Psoas muscle (tissue), 8 donors: ENCODE data around the gene EPB41. TPM values are rescaled to one million over a fixed set of nuclear protein-coding genes. Genes with fewer than 3 reads are reported as not detected.
"Not testable (repeated sequence)": the region's sequence is repeated elsewhere in the genome, so short reads cannot be mapped to it uniquely, and the experiment has no call there.

Experiments used
- ATAC-seq, 4 donors: fragments of 200-7000 bp; cut with Tn5 transposase; one replicate each; pipeline ENCODE4 v1.9.1; 2020; ENCODE audit warnings: moderate library complexity in 3 of 4, mild to moderate bottlenecking in 2 of 4
- DNase-seq, 2 donors: peaks; one replicate each; pipeline ENCODE4 v3.0.0-alpha.2; 2020
- H3K27ac ChIP-seq: fragments of 200-600 bp; one replicate; pipeline ENCODE4 v1.8.0; 2022
- H3K27me3 ChIP-seq, 3 donors: fragments of 200-600 bp in 1 of 3; one replicate each; pipeline versions ENCODE4 v1.6.1 to v1.8.0; 2013 to 2022; ENCODE audit warnings: low read length in 2 of 3, mild to moderate bottlenecking in 2 of 3, moderate library complexity in 1 of 3; ENCODE audit not compliant: insufficient read depth in 3 of 3
- H3K36me3 ChIP-seq, 2 donors: fragments of 200-600 bp in 1 of 2; one replicate each; pipeline versions ENCODE4 v1.6.1 to v1.8.0; 2013 to 2022; ENCODE audit warnings: low read depth in 1 of 2, mild to moderate bottlenecking in 1 of 2, moderate library complexity in 1 of 2; ENCODE audit not compliant: insufficient read depth in 1 of 2
- H3K4me1 ChIP-seq: fragments of 200-600 bp; one replicate; pipeline ENCODE4 v1.8.0; 2022
- H3K4me3 ChIP-seq: fragments of 200-600 bp; one replicate; pipeline ENCODE4 v1.8.0; 2022; ENCODE audit warnings: mild to moderate bottlenecking
- H3K9me3 ChIP-seq: fragments of 200-600 bp; one replicate; pipeline ENCODE4 v1.8.0; 2022
- WGBS, 3 donors: extraction: QIAGEN DNeasy Blood & Tissue Kit; methylation state at CpG; one replicate each; pipeline versions ENCODE4 v1.1.6 to v1.1.7; 2013; 5-methylcytosine and 5-hydroxymethylcytosine counted together
- intact Hi-C, 2 donors: fragments of 100-400 bp; cut with DNase I; formaldehyde crosslinking; loops; one replicate each; pipeline versions ENCODE4 v1.11.0 to v1.14.2; 2022
- polyA plus RNA-seq, 3 donors: library from polyadenylated mRNA; stranded (reverse); fragments of 200-250 nt; gene quantifications; one replicate each; pipeline ENCODE4 v1.2.3, GENCODE V29; 2013
- total RNA-seq, 4 donors: library from RNA; stranded (reverse); fragmentation: NEBNext Ultra II Directional in 2 of 4; extraction: Animal tissue kit (Norgen Biotek cat#: 25700) in 2 of 4; gene quantifications; one replicate each; pipeline versions ENCODE4 v1.2.1 to v1.2.4, GENCODE V29; 2021 to 2023
- TF ChIP-seq, protein P1 (sequence below): fragments of 200-600 bp; IDR thresholded peaks from one replicate; pipeline ENCODE4 v1.8.0; 2022; ENCODE audit warnings: antibody characterized with exemption
- donor health status: healthy with polysubstance abuse.
- donor health status: DM: no; HTN: no; CAD: no; lungs with moderate emphysema.
- donor health status: Bipolar disorder and iron deficiency.
- donor health status: healthy.
- donor health status: DM: yes; HTN: yes; CAD: no.
- donor health status: DM: no; HTN: no; CAD: no.
- donor health status: DM: no; HTN: no; CAD: no.
- donor health status: DM: yes; HTN: yes; CAD: no.

EPB41 gene
- total and polyA plus RNA-seq, 7 donors: 2.0 to 28.2 (median 18.0) TPM

- Histone ChIP-seq H3K27me3 (no peaks in the 10 kb centered on the region), H3K36me3 (no peaks in the 10 kb centered on the region), H3K4me1 (peaks cover 18% of the 10 kb centered on the region), H3K9me3 (no peaks in the 10 kb centered on the region), H3K27ac (no peak overlapping the region), H3K4me3 (no peak overlapping the region)
- intact Hi-C loops: no loop called here
- no peak for ATAC-seq
- TF ChIP-seq, protein P1, sequence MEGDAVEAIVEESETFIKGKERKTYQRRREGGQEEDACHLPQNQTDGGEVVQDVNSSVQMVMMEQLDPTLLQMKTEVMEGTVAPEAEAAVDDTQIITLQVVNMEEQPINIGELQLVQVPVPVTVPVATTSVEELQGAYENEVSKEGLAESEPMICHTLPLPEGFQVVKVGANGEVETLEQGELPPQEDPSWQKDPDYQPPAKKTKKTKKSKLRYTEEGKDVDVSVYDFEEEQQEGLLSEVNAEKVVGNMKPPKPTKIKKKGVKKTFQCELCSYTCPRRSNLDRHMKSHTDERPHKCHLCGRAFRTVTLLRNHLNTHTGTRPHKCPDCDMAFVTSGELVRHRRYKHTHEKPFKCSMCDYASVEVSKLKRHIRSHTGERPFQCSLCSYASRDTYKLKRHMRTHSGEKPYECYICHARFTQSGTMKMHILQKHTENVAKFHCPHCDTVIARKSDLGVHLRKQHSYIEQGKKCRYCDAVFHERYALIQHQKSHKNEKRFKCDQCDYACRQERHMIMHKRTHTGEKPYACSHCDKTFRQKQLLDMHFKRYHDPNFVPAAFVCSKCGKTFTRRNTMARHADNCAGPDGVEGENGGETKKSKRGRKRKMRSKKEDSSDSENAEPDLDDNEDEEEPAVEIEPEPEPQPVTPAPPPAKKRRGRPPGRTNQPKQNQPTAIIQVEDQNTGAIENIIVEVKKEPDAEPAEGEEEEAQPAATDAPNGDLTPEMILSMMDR: no peak
- no peak for DNase-seq
These were observed 22.2 kb downstream of the EPB41 start for GRCh38 chr1:28936528-28936927.

GRCh38 chr1:28943581-28943980 lies 29.2 kb downstream of the EPB41 start:
- H3K27ac ChIP-seq, H3K36me3 ChIP-seq, H3K27me3 ChIP-seq, DNase-seq, H3K9me3 ChIP-seq, ATAC-seq, H3K4me3 ChIP-seq, intact Hi-C loops: not testable (repeated sequence)
- peaks cover 12% of the 10 kb centered on the region for H3K4me1 ChIP-seq
- 76 to 81% (median 78%) methylated on average over 3 of the region's 3 CpGs for whole genome bisulfite sequencing, 3 donors

DNA sequence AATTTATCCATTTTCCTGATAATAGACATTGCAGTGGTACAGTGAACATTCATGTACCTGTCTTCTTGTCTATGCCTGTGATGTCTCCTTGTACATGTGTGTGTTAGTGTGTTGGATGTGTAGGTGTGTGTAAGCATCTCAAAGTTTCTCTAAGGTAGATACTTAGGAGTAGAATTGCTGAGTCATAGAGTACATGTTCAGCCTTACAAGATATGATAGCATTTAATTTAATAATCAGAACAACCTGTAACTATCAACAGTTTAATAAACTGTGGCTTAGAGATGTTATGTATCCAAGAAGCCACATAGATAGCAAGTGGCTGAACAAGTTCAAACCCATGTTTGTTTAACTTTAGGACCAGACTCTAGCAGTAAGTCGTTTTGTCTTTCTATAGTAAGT lies 35.6 kb downstream of the EPB41 start:
- ATAC-seq: no peak
- WGBS, 3 donors: 68 to 88% (median 74%) methylated on average over 1 of the region's 1 CpG
- no peaks in the 10 kb centered on the region for H3K36me3 ChIP-seq

GRCh38 chr1:28950449-28950848 lies 36.1 kb downstream of the EPB41 start:
- Histone ChIP-seq H3K27ac (no peak overlapping the region), H3K9me3 (no peaks in the 10 kb centered on the region), H3K4me3 (no peak overlapping the region), H3K36me3 (no peaks in the 10 kb centered on the region), H3K27me3 (no peaks in the 10 kb centered on the region), H3K4me1 (peaks cover 6% of the 10 kb centered on the region)
- ATAC-seq (no peak), DNase-seq (no peak)
- TF ChIP-seq, protein P1: no peak
- intact Hi-C loops: no loop called here

More for the DNA sequence above, 35.6 kb downstream of the EPB41 start:
- intact Hi-C loops: no loop called here
- Histone ChIP-seq H3K27ac (no peak overlapping the region), H3K4me1 (peaks cover 6% of the 10 kb centered on the region), H3K27me3 (no peaks in the 10 kb centered on the region), H3K9me3 (no peaks in the 10 kb centered on the region), H3K4me3 (no peak overlapping the region)
- TF ChIP-seq, protein P1: no peak
- no peak for DNase-seq

DNA sequence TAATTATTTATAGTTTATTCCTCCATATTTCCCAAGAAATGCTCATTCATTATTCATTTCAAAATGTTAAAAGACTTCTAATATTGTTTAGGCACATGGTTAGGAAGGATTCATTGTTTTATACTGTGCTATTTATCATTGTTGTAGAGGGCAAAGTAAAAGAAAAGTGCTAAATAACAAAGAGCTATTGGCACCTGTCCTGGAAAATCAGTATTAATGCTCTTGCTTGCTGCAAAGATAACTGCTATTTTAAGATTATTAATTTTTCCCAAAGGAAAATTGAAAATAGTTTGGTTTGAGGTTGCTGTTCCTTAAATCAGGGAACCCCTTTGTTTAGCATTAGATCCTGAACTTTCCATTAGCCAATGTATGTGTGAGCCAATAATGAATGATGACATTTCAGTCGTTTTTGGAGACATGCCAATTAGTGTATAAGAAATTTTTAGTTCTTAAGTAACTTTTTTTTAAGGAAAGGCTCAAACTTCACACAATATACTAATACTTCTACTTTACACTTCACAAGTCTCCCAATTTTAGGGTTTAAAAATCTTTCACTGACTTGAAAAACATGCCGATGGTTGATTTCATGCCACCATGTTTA lies 39.9 kb downstream of the EPB41 start:
- no peaks in the 10 kb centered on the region for H3K9me3 ChIP-seq
- no peaks in the 10 kb centered on the region for H3K27me3 ChIP-seq
- ATAC-seq: no peak
- WGBS, 3 donors: 44 to 46% (median 44%) methylated on average over 2 of the region's 2 CpGs
- TF ChIP-seq, protein P1: no peak
- H3K4me3 ChIP-seq: no peak overlapping the region
- no peak overlapping the region for H3K27ac ChIP-seq
- peaks cover 6% of the 10 kb centered on the region for H3K4me1 ChIP-seq
- DNase-seq: no peak
- intact Hi-C loops: no loop called here
- H3K36me3 ChIP-seq: no peaks in the 10 kb centered on the region
